Glomerular visceral epithelial cell (primary cell): Measurements from ENCODE around the gene TRERF1.

Source experiments
- DNase-seq: peaks from one replicate; pipeline ENCODE4 v3.0.0-alpha.2; 2016; ENCODE audit errors: extremely low spot score

The TRERF1 gene

GRCh38 chr6:42423244-42423643 is 28.5 kb downstream of the TRERF1 start:
- no peak for DNase-seq

GRCh38 chr6:42420741-42421140 is 31.0 kb downstream of the TRERF1 start:
- DNase-seq = no peak

- DNase-seq = no peak
Observed at GRCh38 chr6:42419490-42420280, 32.0 kb downstream of the TRERF1 start.

- DNase-seq = no peak
Observed at GRCh38 chr6:42418724-42419123, 33.0 kb downstream of the TRERF1 start.

- DNase-seq = peak; percentile 37
Observed at GRCh38 chr6:42417641-42418112, 34.0 kb downstream of the TRERF1 start.

GRCh38 chr6:42411406-42411805 is 40.3 kb downstream of the TRERF1 start:
- DNase-seq = no peak

- DNase-seq = no peak
Observed at GRCh38 chr6:42410861-42411260, 40.9 kb downstream of the TRERF1 start.

- no peak for DNase-seq
Observed at GRCh38 chr6:42409581-42409980, 42.1 kb downstream of the TRERF1 start.

GRCh38 chr6:42407379-42407778 is 44.3 kb downstream of the TRERF1 start:
- DNase-seq = peak; percentile 60

- DNase-seq = no peak
Observed at GRCh38 chr6:42406306-42407280, 45.1 kb downstream of the TRERF1 start.

GRCh38 chr6:42405021-42405420 is 46.7 kb downstream of the TRERF1 start:
- DNase-seq = no peak

- peak; percentile 38 for DNase-seq
Observed at GRCh38 chr6:42404484-42404883, 47.2 kb downstream of the TRERF1 start.

GRCh38 chr6:42403831-42404230 is 47.9 kb downstream of the TRERF1 start:
- no peak for DNase-seq

GRCh38 chr6:42403421-42403820 is 48.3 kb downstream of the TRERF1 start:
- DNase-seq = no peak

- DNase-seq = peak; percentile 13
Observed at GRCh38 chr6:42402184-42402583, 49.5 kb downstream of the TRERF1 start.

- DNase-seq = no peak
Observed at GRCh38 chr6:42401613-42401951, 50.1 kb downstream of the TRERF1 start.

GRCh38 chr6:42400886-42401612 is 50.7 kb downstream of the TRERF1 start:
- DNase-seq = no peak

GRCh38 chr6:42400061-42400760 is 51.5 kb downstream of the TRERF1 start:
- DNase-seq = no peak

GRCh38 chr6:42396720-42397119 is 55.0 kb downstream of the TRERF1 start:
- DNase-seq = no peak

GRCh38 chr6:42394881-42395620 is 56.7 kb downstream of the TRERF1 start:
- DNase-seq = no peak

GRCh38 chr6:42394151-42394550 is 57.6 kb downstream of the TRERF1 start:
- DNase-seq = no peak
